GM19238 (cell line): ENCODE data around the gene IFITM2.
"Not testable (repeated sequence)": the region's sequence is repeated elsewhere in the genome, so short reads cannot be mapped to it uniquely, and the experiment has no call there.

ENCODE experiments used
- DNase-seq: peaks from one replicate; pipeline ENCODE4 v3.0.0; 2011; ENCODE audit warnings: low spot score; ENCODE audit not compliant: insufficient read length

Gene IFITM2

DNA sequence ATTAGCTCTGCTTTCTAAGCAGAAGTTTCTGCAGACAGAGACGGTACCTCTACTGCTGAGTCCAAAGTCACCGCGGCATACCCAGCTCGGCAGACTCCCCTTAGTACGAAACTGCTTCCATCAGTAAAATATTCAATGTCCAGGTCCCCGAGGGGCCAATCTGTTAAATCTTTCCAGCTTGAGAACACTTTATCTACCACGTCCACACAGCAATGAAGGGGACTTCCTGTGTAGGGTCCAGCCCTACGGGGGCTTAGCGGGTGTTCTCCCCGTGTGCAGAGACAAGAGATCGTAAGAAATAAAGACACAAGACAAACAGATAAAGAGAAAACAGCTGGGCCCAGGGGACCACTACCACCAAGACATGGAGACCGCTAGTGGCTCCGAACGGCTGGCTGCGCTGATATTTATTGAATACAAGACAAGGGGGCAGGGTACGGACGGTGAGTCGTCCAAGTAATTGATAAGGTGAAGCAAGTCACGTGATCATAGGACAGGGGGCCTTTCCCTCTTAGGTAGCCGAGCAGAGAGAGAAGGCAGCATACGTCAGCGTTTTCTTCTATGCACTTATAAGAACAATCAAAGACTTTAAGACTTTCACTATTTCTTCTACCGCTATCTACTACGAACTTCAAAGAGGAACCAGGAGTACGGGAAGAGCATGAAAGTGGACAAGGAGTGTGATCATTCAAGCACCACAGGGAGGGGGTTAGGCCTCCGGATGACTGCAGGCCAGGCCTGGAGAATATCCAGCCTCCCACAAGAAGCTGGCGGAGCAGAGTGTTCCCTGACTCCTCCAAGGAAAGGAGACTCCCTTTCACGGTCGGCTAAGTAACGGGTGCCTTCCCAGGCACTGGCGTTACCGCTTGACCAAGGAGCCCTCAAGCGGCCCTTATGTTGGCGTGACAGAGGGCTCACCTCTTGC is 17.2 kb downstream of the IFITM2 start:
- not testable (repeated sequence) for DNase-seq

DNA sequence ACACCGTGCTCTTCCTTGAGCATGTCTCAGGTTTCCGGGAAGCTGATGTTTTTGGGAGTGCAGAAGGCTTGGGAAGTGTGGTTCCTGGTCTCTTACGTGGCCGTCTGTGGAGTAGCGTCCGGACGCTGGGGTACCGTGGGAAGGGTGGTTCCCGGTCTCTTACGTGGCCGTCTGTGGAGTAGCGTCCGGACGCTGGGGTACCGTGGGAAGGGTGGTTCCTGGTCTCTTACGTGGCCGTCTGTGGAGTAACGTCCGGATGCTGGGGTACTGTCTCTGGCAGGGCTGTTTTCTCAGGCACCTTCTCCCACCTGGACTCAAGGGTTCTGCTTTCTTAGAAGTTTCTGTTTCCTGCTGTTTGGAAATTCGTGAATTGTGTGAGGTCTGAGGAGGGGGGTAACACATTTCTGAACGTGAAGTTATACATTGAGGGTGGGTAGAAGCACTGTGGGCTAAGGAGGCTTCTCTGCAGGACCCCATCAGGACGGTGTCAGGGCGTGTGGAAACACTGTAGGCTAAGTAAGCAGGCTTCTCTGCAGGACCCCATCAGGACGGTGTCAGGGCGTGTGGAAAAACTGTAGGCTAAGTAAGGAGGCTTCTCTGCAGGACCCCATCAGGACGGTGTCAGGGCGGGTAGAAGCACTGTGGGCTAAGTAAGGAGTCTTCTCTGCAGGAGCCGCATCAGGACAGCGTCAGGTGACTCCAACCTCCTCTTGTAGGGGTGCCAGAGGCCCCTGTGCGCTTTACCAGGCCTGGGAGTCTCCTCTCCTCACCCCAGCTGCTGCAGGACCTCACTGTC is 18.4 kb downstream of the IFITM2 start:
- no peak for DNase-seq

DNA sequence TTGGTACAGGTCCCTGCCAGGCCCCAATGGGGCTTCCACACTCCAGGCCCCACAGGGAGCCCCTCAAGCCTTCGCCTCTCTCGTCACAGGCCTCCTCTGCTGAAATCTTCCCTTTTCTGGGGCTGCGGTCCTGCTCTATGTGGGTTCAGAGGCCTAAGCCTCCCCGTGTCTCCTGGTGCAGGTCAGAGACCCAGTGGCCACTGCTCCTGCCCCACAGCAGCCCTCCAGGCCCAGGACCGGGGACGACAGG is 18.9 kb downstream of the IFITM2 start:
- no peak for DNase-seq

DNA sequence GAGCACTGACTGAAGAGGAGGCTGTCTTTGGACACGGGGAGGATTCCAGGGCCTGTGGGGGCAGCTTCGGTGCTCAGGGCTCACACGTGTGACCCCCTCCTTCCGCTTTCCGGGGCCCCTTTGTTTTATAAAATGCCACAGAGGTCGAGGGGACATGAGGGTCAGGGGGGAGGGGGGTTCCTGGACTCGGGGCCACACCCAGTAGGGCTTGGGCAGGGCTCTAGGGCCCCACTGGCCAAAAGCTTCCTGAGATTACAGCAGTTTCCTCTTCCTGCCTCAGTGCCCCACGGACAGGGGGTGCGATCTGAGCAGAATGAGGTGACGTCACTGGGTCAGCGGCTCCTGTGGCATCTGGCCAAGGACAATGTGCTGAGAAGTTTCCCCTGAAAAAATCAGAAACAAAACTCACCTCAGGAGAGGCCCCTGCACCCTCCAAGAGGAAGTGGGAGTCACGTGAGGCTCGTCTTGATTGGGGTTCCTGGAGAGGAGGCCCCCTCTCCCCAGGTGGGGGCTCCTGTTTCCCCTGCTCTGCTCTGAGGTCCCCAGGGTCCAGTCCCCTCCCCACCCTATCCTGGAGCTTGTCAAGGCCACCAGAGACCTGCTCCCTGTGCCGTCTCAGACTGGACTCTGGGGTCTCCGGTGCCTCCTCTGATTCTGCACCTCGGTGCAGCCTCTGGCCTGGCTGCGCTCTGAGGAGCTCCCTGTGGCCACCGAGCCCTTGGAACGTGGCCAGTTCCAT is 19.4 kb downstream of the IFITM2 start:
- peak; percentile 73 for DNase-seq

DNA sequence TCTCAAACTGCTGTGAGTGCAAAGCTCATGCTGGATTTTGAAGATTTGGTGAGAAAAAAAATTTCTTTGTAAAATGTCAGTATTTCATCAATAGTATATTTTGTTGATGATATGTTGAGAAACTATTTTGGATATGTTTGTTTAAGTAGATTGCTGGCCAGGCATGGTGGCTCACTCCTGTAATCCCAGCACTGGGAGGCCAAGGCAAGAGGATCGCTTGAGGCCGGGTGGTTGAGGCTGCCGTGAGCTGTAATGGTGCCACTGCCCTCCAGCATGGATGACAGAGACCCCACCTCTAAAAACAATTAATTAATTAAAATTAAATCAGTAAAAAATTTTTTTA is 19.9 kb downstream of the IFITM2 start:
- DNase-seq: no peak

DNA sequence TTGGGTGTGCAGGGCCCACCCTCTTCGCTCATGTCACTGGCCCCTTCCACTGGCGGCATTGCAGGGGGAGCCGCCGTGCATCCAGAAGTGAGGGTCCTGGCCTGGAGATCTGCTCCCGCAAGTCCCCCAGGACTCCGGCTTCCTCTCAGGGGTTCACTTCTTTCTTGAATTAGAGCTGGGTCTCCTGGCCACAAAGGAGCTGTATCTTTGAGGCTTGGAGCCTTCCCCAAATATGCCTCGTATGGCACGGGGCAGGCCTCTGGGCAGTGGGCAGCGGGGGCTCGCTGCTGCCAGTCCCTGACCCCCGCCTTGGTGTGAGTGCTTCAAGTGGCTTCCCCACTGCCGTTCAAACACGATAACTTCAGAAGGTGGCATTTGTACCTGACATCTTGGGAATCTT is 20.4 kb downstream of the IFITM2 start:
- DNase-seq: no peak

DNA sequence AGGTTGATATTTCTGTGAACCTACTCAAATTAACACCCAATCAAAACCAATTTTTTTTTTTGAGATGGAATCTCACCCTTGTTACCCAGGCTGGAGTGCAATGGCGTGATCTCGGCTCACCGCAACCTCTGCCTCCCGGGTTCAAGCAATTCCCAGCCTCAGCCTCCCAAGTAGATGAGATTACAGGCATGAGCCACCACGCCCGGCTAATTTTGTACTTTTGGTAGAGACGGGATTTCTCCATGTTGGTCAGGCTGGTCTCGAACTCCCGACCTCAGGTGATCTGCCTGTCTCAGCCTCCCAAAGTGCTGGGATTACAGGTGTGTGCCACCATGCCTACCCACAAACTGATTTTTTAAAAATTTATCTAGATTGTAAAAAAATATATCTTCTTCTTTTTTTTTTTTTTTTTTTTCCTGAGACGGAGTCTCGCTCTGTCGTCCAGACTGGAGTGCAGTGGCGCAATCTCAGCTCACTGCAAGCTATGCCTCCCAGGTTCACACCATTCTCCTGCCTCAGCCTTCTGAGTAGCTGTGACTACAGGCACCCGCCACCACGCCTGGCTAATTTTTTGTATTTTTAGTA is 21.0 kb downstream of the IFITM2 start:
- DNase-seq: not testable (repeated sequence)

DNA sequence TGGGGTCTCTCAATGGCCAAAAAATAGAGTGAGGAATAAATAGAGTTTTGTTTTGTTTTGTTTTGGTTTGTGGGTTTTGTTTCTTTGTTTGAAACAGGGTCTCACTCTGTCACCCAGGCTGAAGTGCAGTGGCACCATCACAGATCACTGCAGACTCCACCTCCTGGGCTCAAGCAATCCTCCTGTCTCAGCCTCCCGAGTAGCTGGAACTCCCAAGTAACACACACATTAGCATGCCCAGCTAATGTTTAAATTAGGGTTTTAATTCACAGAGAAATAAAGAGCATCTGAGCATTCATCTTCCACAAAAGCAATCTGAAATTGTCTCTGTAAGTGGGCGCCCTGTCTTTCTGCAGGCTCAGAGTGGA is 22.3 kb downstream of the IFITM2 start:
- no peak for DNase-seq

DNA sequence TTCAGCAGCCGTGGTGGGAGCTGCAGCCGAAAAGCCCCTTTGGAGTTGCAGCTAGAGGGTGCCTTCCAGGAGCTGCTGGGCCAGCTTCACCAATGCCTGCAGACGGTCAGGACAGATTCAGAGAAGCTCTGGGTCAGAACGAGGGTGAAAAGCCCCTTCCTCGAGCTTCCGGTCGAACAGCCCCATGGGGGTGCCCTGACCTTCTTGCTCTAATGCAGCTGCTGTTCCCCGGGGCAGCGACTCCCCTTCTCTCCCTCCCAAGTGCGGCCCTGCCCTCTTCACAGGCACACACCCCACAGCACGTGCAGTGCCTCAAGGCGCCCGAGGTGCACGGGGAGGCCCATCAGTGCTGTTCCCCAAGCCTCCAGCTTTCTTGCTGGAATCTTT is 22.7 kb downstream of the IFITM2 start:
- no peak for DNase-seq

DNA sequence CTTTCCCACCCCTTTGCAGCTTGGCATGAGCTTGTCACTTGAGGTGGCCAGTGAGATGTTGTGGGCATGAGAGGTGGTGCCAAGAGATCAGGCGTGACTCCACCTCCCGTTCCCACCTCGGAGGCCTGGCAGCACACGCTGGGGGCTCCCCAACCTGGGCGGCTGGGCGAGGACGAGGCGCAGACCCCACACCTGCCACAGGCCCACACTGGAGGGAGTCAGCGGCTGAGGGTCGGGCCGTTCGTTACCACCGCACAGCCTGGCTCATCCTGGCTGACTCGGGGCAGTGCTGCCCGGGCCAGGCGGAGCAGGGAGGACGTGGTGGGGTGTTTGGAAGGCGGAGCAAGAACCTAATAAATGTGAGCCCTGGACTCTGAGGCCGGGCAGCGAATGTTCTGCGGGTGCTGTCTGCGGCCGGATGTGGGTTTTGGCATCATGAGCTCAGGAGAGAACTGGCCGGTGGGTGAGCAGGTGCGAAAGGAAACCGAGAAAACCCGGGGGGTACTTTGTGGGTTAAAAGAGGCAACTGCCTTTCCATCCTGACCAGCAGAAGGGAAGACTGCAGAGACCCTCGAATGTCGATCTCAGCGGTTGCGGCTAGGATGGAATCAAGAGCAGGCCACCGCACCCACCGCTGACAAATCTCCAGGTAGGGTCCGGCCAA is 23.2 kb downstream of the IFITM2 start:
- DNase-seq: no peak

DNA sequence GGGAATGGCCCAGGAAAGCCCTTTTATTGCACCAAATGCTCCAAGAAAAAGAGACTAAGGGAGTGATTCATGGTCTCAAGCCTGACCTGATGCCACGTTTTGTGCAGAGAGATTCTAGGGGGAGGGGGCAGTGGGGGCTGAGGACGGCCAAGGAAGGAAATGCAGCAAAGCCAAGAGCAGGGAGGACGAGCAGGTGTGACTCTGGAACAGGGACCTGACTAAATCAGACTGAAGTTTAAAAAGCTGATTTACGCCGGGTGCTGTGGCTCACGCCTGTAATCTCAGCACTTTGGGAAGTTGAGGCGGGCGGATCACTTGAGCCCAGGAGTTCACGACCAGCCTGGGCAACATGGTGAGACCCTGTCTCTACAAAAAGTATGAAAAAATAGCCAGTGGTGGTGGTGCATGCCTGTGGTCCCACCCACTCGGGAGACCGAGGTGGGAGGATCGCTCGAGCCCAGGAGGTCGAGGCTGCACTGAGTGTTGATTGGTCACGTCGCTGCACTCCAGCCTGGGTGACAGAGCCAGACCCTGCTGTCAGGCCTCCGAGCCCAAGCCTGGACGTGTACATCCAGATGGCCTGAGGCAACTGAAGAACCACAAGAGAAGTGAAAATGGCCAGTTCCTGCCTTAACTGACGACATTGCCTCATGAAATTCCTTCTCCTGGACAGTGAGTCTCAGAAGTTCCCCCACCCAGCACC is 23.9 kb downstream of the IFITM2 start:
- DNase-seq: no peak

DNA sequence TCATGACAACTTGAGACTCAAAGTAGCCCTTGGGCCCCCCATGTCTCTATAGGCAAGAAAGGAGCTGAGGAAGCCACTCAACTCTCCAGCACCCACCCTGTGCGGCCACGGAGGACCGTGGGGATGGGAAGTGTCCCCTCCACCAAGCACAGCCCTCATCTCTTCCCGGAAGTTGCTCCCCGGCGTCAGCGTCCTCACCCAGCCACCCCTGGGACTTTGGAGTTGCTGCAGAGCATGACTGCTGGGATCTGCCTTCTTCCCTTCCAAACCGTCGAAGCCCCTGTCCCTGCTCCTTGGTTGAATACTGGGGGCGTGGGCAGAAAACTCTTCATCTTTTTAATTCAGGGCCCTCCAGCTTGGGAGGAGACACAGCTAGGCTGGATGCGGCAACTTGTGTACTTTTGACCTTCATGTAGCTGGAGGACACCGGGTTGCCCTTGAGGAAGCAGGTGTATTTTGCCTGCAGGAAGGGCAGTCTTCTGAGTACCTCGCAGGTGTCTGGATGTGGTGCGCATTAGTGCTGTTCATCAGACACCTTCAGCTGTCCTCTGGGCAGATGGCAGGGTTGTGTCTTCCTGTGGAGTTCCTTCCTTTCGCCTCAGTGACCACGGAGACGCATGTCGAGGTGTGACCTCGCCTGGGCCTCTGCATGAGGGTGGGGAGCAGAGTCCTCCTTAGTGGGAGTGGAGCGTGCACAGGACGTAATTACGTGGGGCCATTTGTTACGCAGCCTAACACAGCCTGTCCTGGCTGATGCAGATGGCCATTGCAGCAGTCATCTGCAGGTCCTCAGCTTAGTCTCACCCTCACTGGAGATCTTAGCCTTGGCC is 25.2 kb downstream of the IFITM2 start:
- no peak for DNase-seq

DNA sequence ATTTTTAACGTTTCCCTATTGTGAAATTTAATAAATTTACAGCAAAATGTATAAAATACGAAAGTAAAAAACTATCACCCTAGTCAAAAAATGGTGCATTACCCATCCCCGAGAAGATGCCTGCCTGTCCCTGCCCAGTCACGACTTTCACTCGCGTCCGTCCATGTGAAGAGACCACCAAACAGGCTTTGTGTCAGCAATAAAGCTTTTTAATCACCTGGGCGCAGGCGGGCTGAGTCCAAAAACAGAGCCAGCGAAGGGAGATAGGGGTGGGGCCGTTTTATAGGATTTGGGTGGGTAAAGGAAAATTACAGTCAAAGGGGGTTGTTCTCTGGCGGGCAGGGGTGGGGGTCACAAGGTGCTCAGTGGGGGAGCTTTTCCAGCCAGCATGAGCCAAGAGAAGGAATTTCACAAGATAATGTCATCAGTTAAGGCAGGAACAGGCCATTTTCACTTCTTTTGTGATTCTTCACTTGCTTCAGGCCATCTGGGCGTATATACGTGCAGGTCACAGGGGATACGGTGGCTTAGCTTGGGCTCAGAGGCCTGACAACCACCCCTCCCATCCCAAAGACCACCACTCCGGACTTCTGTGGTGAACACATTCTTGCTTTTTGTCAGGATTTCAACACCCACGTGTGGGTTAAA is 26.1 kb downstream of the IFITM2 start:
- not testable (repeated sequence) for DNase-seq

DNA sequence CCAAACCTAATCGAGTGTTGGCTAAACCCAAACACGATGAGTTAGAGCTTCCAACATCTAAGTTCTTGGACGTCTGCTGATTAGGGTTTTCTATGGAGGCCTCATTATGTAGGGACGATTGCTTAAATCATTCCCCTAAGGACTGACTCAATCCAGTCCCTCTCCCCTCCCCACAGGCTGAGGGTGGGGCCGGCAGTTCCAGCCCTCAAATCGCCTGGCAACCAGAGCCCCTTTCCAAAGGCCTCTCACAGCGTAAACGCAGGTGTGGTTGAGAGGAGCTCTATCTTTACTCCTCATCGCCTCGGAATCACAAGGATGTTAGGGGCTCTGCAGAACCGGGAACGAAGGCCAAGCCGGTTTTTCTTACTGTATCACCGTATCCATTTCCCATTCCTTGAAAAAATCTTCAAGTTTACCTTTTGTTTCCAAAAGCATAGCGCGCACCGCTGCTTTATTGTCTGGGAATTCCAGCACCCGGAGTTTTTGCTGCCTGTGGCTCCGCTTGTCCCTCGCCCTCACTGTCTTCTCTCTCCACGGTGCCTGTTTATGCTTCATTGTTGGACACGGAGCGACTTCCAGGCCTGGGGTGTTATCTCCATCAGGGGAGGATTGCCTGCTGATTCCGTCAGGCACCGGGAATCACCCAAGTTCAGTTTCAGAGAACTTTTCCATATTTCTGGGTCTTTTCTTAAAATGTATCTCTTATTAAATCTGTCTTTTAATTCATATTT is 26.8 kb downstream of the IFITM2 start:
- no peak for DNase-seq

DNA sequence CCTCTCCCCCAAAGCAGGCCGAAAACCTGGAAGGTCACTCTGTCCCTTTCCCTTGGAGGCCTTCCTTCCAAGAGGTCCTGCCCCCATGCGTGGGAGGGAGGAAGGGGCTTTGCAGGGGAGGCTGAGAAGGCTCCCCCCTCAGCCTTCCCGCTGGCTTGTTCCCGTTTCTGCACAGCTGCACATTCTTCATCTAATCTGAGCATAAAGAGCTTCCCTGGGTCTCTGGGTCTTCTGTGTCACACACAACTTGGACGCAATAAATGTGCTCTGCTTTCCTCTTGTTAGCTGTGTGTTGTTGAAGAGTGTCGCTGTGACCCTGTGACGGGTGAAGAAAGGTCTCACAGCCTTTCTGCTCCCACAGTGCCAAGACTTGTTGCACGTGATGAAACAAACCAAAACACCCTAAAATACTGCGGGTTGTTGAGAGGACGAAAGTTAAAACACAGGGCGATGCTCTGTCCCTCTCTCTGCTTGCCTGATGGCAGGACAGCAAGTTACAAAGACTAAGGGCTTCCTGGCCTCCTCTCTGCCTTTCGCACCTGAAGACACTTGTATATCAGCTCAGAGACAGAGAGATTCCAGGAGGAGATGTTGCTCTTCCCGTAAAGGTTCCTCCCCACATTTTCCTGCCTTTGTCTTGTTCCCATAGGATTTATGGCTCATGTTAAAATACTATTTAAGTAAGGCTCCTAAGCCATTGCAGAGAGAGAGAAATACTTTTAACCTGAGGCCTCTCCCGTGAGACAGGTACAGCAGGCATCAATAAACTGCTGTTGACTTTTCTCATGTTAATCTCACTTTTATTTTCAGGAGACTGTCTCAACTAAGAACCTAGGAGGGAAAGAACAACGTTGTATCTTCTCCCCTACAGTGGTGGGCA is 28.4 kb downstream of the IFITM2 start:
- DNase-seq: no peak

DNA sequence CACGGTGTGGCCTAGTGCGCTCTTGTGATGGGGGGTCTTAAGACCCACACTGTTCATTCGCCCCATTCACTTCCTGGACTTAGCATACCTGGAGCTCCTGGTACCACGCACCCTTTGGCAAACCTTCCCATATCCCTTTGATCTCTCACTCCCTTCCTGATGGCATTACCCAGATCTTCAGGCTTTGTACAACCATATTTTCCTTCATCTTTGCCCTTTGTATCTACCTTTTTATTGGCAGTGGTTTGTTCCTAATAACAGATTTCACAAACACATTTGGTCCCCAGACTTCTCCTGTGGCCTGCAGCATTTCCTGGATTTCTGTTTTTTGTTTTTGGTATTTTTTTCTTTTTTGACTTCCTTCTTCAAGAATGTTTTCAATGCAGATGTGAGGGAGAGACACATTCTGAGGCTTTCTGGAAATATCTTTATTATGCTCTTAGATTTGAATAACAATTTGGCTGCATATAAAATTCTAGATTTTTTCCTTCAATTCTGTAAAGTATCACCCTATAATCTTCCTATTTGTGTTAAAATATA is 29.1 kb downstream of the IFITM2 start:
- DNase-seq: no peak

DNA sequence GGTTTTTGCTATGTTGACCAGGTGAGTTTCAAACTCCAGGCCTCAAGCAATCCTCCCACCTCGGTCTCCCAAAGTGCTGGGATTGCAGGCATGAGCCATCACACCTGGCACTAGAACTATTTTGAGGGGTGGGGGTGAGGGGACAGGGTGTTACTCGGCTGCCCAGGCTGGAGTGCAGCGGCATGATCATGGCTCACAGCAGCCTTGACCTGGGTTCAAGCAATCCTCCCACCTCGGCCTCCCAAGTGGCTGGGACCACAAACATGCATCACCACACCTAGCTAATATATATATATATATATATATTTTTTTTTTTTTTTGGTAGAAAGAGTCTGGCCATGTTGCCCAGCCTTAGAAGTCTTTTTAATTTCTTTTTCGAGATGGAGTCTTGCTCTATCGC is 30.1 kb downstream of the IFITM2 start:
- no peak for DNase-seq
